HFF-Myc (cell line): ENCODE results near the gene IAH1.

Source experiments
- DNase-seq: peaks from one replicate; pipeline ENCODE4 v3.0.0-alpha.2; 2011; ENCODE audit warnings: low read depth; ENCODE audit errors: extremely low read depth
- H3K4me3 ChIP-seq: replicated peaks from 2 replicates; pipeline ENCODE4 v1.5.1; 2011; ENCODE audit warnings: low read depth, mild to moderate bottlenecking, control low read depth, low read length
- TF ChIP-seq, protein P1 (sequence below): IDR thresholded peaks from 2 replicates; pipeline ENCODE4 v1.5.1; 2012; ENCODE audit warnings: mild to moderate bottlenecking, low read depth, low read length, control low read depth; ENCODE audit errors: missing control alignments

The IAH1 gene

DNA sequence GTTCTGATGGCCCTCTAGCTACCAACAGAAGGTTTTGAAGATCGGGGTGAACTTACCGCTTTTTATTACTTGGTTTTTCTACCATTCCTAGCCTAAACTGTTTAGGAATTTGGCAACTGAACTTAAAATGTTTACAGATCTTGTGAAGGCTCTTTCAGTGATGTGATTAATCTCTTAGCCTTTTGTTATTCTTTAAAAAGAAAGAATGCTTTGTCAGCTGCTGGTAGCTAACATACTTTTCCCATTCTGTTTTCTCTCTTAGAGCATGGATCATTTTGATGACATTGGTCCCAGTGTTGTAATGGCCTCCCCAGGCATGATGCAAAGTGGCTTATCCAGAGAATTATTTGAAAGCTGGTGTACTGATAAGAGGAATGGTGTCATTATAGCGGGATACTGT lies 32.8 kb upstream of the IAH1 start:
- DNase-seq, result no peak
- H3K4me3 ChIP-seq, result no peak overlapping the region
- TF ChIP-seq, protein P1, sequence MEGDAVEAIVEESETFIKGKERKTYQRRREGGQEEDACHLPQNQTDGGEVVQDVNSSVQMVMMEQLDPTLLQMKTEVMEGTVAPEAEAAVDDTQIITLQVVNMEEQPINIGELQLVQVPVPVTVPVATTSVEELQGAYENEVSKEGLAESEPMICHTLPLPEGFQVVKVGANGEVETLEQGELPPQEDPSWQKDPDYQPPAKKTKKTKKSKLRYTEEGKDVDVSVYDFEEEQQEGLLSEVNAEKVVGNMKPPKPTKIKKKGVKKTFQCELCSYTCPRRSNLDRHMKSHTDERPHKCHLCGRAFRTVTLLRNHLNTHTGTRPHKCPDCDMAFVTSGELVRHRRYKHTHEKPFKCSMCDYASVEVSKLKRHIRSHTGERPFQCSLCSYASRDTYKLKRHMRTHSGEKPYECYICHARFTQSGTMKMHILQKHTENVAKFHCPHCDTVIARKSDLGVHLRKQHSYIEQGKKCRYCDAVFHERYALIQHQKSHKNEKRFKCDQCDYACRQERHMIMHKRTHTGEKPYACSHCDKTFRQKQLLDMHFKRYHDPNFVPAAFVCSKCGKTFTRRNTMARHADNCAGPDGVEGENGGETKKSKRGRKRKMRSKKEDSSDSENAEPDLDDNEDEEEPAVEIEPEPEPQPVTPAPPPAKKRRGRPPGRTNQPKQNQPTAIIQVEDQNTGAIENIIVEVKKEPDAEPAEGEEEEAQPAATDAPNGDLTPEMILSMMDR, result no peak

DNA sequence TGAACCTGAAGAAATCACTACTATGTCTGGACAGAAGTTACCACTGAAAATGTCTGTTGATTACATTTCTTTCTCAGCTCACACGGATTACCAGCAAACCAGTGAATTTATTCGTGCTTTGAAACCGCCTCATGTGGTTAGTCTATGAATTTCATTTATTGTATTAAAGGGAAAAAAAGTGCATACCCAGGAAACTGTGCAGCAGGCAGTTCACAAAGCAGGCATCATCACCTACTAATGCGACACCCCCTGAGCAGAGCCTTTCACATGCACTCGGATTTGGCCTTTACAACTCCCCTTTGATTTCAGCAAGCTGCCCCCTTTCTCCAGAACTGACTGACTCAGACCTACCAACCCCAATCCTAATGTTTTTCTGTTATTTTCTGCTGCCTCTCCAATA lies 30.8 kb upstream of the IAH1 start:
- no peak for DNase-seq
- H3K4me3 ChIP-seq, result no peak overlapping the region
- TF ChIP-seq, protein P1, result no peak

DNA sequence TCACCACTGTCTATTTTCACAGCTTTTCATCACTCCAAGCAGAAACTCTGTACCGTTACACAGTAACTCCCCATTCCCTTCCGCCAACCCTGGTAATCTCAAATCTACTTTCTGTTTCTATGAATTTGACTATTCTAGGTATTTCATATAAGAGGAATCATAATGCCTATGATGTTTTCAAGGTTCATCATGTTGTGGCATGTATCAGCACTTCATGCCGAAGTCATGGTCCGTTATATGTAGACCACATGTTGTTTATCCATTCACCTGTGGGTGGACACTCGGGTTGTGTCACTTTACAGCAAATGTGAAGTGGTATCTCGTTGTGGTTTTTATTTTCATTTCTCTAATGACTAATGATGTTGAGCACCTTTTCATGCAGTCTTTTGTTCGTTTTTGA lies 29.3 kb upstream of the IAH1 start:
- DNase-seq, result no peak
- H3K4me3 ChIP-seq, result no peak overlapping the region
- TF ChIP-seq, protein P1, result no peak

DNA sequence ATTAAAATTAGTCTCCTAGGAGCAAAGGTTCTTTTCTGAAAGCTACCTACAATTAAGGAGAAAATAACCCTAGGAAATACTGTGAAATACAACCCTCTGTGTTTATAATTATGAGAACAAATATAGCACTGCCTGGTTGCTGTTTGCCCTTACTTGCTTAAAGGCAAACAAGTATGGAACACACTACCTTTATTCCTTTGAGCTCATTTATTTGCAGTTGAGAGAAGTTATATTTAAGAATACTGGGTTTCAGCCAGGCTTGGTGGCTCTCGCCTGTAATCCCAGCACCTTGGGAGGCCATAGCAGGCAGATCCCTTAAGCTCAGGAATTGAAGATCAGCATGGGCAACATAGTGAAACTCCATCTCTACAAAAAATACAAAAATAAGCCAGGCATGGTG lies 23.1 kb upstream of the IAH1 start:
- no peak for DNase-seq
- TF ChIP-seq, protein P1, result no peak
- no peak overlapping the region for H3K4me3 ChIP-seq

DNA sequence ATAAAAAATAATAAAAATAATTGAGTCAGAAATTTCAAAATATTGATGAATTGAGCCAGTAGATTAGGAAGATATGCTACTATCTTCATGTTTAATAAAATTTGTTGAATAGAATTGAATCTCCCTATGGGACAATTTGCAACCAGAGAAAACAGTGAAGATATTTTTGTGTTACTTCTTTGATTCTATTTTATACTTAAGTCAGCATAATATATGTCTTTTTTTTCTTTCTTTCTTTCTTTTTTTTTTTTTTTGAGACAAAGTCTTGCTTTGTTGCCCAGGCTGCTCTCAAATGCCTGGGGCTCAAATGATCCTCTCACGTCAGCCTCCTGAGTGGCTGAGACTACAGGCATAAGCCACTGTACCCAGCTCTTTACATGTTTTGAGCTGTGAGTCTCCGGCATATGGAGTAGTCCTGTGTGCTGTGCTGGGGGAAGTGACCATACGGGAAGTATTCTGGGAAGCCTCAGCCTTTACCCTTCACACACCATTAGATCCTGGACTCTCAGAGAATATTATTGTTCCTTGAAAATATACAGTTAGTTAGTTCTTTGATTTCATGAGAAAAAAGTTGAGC lies 13.8 kb upstream of the IAH1 start:
- H3K4me3 ChIP-seq, result no peak overlapping the region
- TF ChIP-seq, protein P1, result no peak
- no peak for DNase-seq

DNA sequence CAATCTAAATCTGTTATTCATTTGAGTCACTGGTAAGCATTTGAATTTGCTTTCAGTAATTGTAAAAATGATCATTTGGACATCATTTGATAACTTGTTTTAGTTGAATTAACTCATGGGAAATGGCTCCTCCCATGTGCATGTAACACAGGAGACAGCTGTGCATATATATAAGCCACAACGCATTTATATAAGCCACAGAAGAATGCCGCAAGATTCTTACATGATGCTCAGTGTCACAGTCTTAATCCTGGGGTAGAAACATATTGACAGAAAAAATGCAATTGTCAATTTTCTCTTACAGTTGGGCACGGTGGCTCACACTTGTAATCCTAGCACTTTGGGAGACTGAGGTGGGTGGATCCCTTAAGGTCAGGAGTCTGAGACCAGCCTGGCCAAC lies 13.3 kb upstream of the IAH1 start:
- TF ChIP-seq, protein P1, result no peak
- H3K4me3 ChIP-seq, result no peak overlapping the region
- DNase-seq, result no peak

DNA sequence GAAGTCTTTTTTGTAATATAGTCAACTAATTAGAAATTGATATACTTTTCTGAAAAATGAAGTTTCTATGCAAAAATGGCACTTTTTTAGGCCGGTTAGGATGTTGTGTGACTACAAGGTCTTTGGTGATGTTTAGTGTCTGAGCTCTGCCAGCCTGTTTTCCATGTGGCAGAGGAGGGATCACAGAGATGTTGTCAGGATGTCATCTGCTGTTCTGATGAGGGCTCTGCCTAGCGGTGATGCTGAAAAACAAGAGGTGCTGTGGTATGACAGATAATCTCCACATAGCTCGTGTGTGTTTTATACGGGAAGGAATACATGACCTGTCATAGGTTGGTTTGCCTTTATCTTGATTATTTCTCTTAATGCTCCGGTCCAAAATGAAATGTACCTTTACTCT lies 12.0 kb upstream of the IAH1 start:
- TF ChIP-seq, protein P1, result no peak
- no peak for DNase-seq
- no peak overlapping the region for H3K4me3 ChIP-seq
